H9 (cell line): Measurements from ENCODE around the gene BLNK. TPM values are rescaled to one million over a fixed set of nuclear protein-coding genes. Genes with fewer than 3 reads are reported as not detected.

Experiments used
- DNase-seq: peaks from one replicate; pipeline ENCODE4 v3.0.0-alpha.2; 2017
- H2AFZ ChIP-seq: one replicate; pipeline ENCODE4 v1.6.1; 2013; ENCODE audit warnings: mild to moderate bottlenecking, low read length, control low read depth, moderate library complexity
- H2AK5ac ChIP-seq: 2 replicates; pipeline ENCODE4 v1.6.1; 2013; ENCODE audit warnings: low read length, control low read depth, mixed read lengths; ENCODE audit not compliant: insufficient read length
- H2BK120ac ChIP-seq: one replicate; pipeline ENCODE4 v1.6.1; 2013; ENCODE audit warnings: low read depth, mild to moderate bottlenecking, low read length, control low read depth, inconsistent platforms; ENCODE audit not compliant: poor library complexity, severe bottlenecking
- H2BK12ac ChIP-seq: 2 replicates; pipeline ENCODE4 v1.6.1; 2013; ENCODE audit warnings: low read length, control low read depth, mixed read lengths, low read depth; ENCODE audit not compliant: insufficient read length
- H2BK15ac ChIP-seq: 2 replicates; pipeline ENCODE4 v1.6.1; 2013; ENCODE audit warnings: low read depth, low read length, control low read depth
- H2BK20ac ChIP-seq: one replicate; pipeline ENCODE4 v1.6.1; 2013; ENCODE audit warnings: low read depth, mild to moderate bottlenecking, low read length, control low read depth, inconsistent platforms; ENCODE audit not compliant: poor library complexity, severe bottlenecking
- H2BK5ac ChIP-seq: 2 replicates; pipeline ENCODE4 v1.6.1; 2013; ENCODE audit warnings: low read length, control low read depth, mixed read lengths; ENCODE audit not compliant: insufficient read length
- H3K14ac ChIP-seq: 2 replicates; pipeline ENCODE4 v1.6.1; 2013; ENCODE audit warnings: low read length, control low read depth; ENCODE audit not compliant: insufficient read depth
- H3K18ac ChIP-seq: 2 replicates; pipeline ENCODE4 v1.6.1; 2013; ENCODE audit warnings: low read depth, mild to moderate bottlenecking, mixed read lengths, low read length, control low read depth; ENCODE audit not compliant: insufficient read length
- H3K23ac ChIP-seq: 2 replicates; pipeline ENCODE4 v1.6.1; 2013; ENCODE audit warnings: low read length, control low read depth, mixed read lengths, low read depth; ENCODE audit not compliant: insufficient read length
- H3K23me2 ChIP-seq: 2 replicates; pipeline ENCODE4 v1.6.1; 2013; ENCODE audit warnings: low read depth, mild to moderate bottlenecking, mixed read lengths, low read length, control low read depth; ENCODE audit not compliant: insufficient read length, poor library complexity, severe bottlenecking
- H3K27ac ChIP-seq: 2 replicates; pipeline ENCODE4 v1.5.1; 2013; ENCODE audit warnings: low read length, control low read depth, mixed read lengths, low read depth; ENCODE audit not compliant: insufficient read length
- H3K27me3 ChIP-seq: 2 replicates; pipeline ENCODE4 v1.6.1; 2013; ENCODE audit warnings: low read length, control low read depth, inconsistent platforms; ENCODE audit not compliant: insufficient read depth
- H3K4ac ChIP-seq: 2 replicates; pipeline ENCODE4 v1.6.1; 2013; ENCODE audit warnings: low read depth, mild to moderate bottlenecking, control low read depth, inconsistent platforms, low read length, moderate library complexity
- H3K4me1 ChIP-seq: 2 replicates; pipeline ENCODE4 v1.6.1; 2013; ENCODE audit warnings: low read length, control low read depth, inconsistent platforms; ENCODE audit not compliant: insufficient read depth
- H3K4me2 ChIP-seq: 2 replicates; pipeline ENCODE4 v1.6.1; 2013; ENCODE audit warnings: low read length, control low read depth, mixed read lengths; ENCODE audit not compliant: insufficient read length, insufficient read depth
- H3K56ac ChIP-seq: 2 replicates; pipeline ENCODE4 v1.6.1; 2013; ENCODE audit warnings: low read depth, mild to moderate bottlenecking, mixed read lengths, low read length, control low read depth; ENCODE audit not compliant: insufficient read length
- H3K79me1 ChIP-seq: 2 replicates; pipeline ENCODE4 v1.6.1; 2013; ENCODE audit warnings: low read depth, mild to moderate bottlenecking, moderate library complexity, low read length, control low read depth, inconsistent platforms; ENCODE audit not compliant: insufficient read depth, poor library complexity, severe bottlenecking
- H3K79me2 ChIP-seq: 2 replicates; pipeline ENCODE4 v1.6.1; 2013; ENCODE audit warnings: low read length, control low read depth, inconsistent platforms; ENCODE audit not compliant: insufficient read depth
- H3K9ac ChIP-seq: 2 replicates; pipeline ENCODE4 v1.6.1; 2013; ENCODE audit warnings: low read length, control low read depth, mixed read lengths; ENCODE audit not compliant: insufficient read length; ENCODE audit errors: extremely low read depth
- H3K9me3 ChIP-seq: one replicate; pipeline ENCODE4 v1.6.1; 2013; ENCODE audit warnings: low read depth, low read length, inconsistent platforms; ENCODE audit not compliant: control insufficient read depth
- H3T11ph ChIP-seq: one replicate; pipeline ENCODE4 v1.6.1; 2013; ENCODE audit warnings: mild to moderate bottlenecking, low read length, control low read depth, inconsistent platforms
- H4K20me1 ChIP-seq: one replicate; pipeline ENCODE4 v1.6.1; 2013; ENCODE audit not compliant: control insufficient read depth, insufficient read length, insufficient read depth
- H4K5ac ChIP-seq: 2 replicates; pipeline ENCODE4 v1.6.1; 2013; ENCODE audit warnings: low read depth, mild to moderate bottlenecking, mixed read lengths, low read length, control low read depth; ENCODE audit not compliant: insufficient read length
- H4K8ac ChIP-seq: replicated peaks from 2 replicates; pipeline ENCODE4 v1.6.1; 2013; ENCODE audit warnings: low read length, control low read depth, mixed read lengths, low read depth; ENCODE audit not compliant: insufficient read length
- H4K91ac ChIP-seq: 2 replicates; pipeline ENCODE4 v1.6.1; 2013; ENCODE audit warnings: low read depth, mild to moderate bottlenecking, moderate library complexity, mixed read lengths, low read length, control low read depth; ENCODE audit not compliant: insufficient read length
- H3K27ac Mint-ChIP-seq, 3 experiments: 2 replicates in 2 of 3; 3 replicates in 1 of 3; pipeline ENCODE4 v1.8.0; 2020 to 2021; ENCODE audit warnings: mixed read lengths in 3 of 3, mild to moderate bottlenecking in 1 of 3, moderate library complexity in 1 of 3
- H3K27me3 Mint-ChIP-seq: 2 replicates; pipeline ENCODE4 v1.8.0; 2021; ENCODE audit warnings: low read depth, mild to moderate bottlenecking, moderate library complexity, mixed read lengths
- H3K36me3 Mint-ChIP-seq, 3 experiments: 2 replicates in 2 of 3; 3 replicates in 1 of 3; pipeline ENCODE4 v1.8.0; 2020 to 2021; ENCODE audit warnings: low read depth in 3 of 3, mixed read lengths in 3 of 3; ENCODE audit not compliant: insufficient read depth in 1 of 3
- H3K4me1 Mint-ChIP-seq, 2 experiments: 2 replicates each; pipeline ENCODE4 v1.8.0; 2020; ENCODE audit warnings: mixed read lengths in 2 of 2
- H3K4me3 Mint-ChIP-seq, 2 experiments: 2 replicates in 1 of 2; 3 replicates in 1 of 2; pipeline ENCODE4 v1.8.0; 2020 to 2021; ENCODE audit warnings: mild to moderate bottlenecking in 2 of 2, mixed read lengths in 2 of 2, moderate library complexity in 1 of 2
- H3K9me3 Mint-ChIP-seq, 2 experiments: 2 replicates in 1 of 2; 3 replicates in 1 of 2; pipeline ENCODE4 v1.8.0; 2020; ENCODE audit warnings: mild to moderate bottlenecking in 2 of 2, mixed read lengths in 2 of 2, moderate library complexity in 1 of 2
- CTCF ChIP-seq: fragments of 200-600 bp; sonication (generic); conservative IDR thresholded peaks from 3 replicates; pipeline ENCODE4 v1.8.0; 2021; ENCODE audit warnings: antibody characterized with exemption, mild to moderate bottlenecking
- WGBS: extraction: QIAGEN DNeasy Blood & Tissue Kit; methylation state at CpG from one replicate; pipeline ENCODE4 v1.1.7; 2013; ENCODE audit warnings: missing lambda C conversion rate, low lambda C conversion rate, mixed read lengths; ENCODE audit not compliant: insufficient read length; ENCODE audit errors: extremely low coverage; 5-methylcytosine and 5-hydroxymethylcytosine counted together
- total RNA-seq: library from RNA; stranded (reverse); gene quantifications from 2 replicates; pipeline ENCODE4 v1.2.1, GENCODE V29; 2021

Gene BLNK
- total RNA-seq, 1 experiment from 2014 or later, result not detected

DNA sequence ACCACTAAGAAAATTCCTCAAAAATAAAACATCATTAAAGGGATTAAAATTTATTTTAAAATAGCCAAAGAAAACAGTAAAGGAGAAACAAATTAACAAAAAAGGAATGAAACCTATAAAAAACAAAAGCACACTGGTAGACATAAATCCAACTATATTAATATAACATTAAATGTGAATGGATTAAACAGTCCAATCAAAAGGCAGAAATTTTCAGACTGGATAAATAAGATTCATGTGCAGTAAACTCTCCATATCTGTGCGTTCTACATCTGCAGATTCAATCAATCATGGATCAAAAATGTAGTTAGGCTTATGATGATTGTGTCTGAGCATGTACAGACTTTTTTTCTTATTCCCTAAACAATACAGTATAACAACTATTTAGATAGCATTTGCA is 98.7 kb downstream of the BLNK start:
- no peaks in the 10 kb centered on the region for H3K27me3 ChIP-seq
- no peaks in the 10 kb centered on the region for H4K20me1 ChIP-seq
- H2AFZ ChIP-seq, result no peak overlapping the region
- no peak overlapping the region for H3K4me3 Mint-ChIP-seq
- no peak overlapping the region for H3K18ac ChIP-seq
- no peak overlapping the region for H2BK15ac ChIP-seq
- no peak overlapping the region for H3K27ac Mint-ChIP-seq
- no peak overlapping the region for H2AK5ac ChIP-seq
- no peak overlapping the region for H3K4ac ChIP-seq
- no peak overlapping the region for H3K9ac ChIP-seq
- H2BK12ac ChIP-seq, result no peak overlapping the region
- H2BK5ac ChIP-seq, result no peak overlapping the region
- no peak overlapping the region for H4K5ac ChIP-seq
- no peaks in the 10 kb centered on the region for H3K79me2 ChIP-seq
- H3K36me3 Mint-ChIP-seq, result peaks cover 7 to 24% (median 9%) of the 10 kb centered on the region in 3 experiments; a peak in 6 of 7 replicates
- H3K4me2 ChIP-seq, result no peak overlapping the region
- no peaks in the 10 kb centered on the region for H3K9me3 ChIP-seq
- no peak overlapping the region for H3K27ac ChIP-seq
- no peak overlapping the region for H4K91ac ChIP-seq
- no peaks in the 10 kb centered on the region for H3K79me1 ChIP-seq
- no peak overlapping the region for H4K8ac ChIP-seq
- H2BK120ac ChIP-seq, result no peak overlapping the region
- H3K27me3 Mint-ChIP-seq, result no peaks in the 10 kb centered on the region
- no peak overlapping the region for H3K14ac ChIP-seq
- no peak overlapping the region for H3T11ph ChIP-seq
- no peak overlapping the region for H3K56ac ChIP-seq
- DNase-seq, result no peak
- H2BK20ac ChIP-seq, result no peak overlapping the region
- H3K4me1 Mint-ChIP-seq, result no peaks in the 10 kb centered on the region
- no peaks in the 10 kb centered on the region for H3K4me1 ChIP-seq
- TF ChIP-seq CTCF, result no peak
- H3K23me2 ChIP-seq, result no peaks in the 10 kb centered on the region
- no CpG with 5 or more reads among the region's 1 CpG for WGBS
- peaks cover 33 to 45% of the 10 kb centered on the region in 2 experiments for H3K9me3 Mint-ChIP-seq
- H3K23ac ChIP-seq, result no peak overlapping the region
